HEK293T (cell line): ENCODE results near the gene FRYL.
"Not testable (repeated sequence)": the region's sequence is repeated elsewhere in the genome, so short reads cannot be mapped to it uniquely, and the experiment has no call there.

Experiments
- CTCF ChIA-PET: fragments of 350-600 bp; formaldehyde crosslinking; extraction: SDS; loops from one replicate; lab custom pipeline; 2021; ENCODE audit warnings: antibody characterized with exemption, inconsistent platforms; lab: Yijun Ruan, JAX
- POLR2A ChIA-PET: fragments of 350-600 bp; formaldehyde crosslinking; extraction: SDS; loops from one replicate; lab custom pipeline; 2020; ENCODE audit warnings: antibody characterized with exemption, inconsistent platforms; lab: Yijun Ruan, JAX
- DNase-seq: peaks from one replicate; pipeline ENCODE4 v3.0.0; 2012; ENCODE audit warnings: mixed read lengths; ENCODE audit errors: extremely low spot score
- ARNT ChIP-seq: fragments of 450-650 bp; IDR thresholded peaks from 2 replicates; pipeline ENCODE4 v1.6.1; 2017; ENCODE audit warnings: mild to moderate bottlenecking
- BHLHE40 ChIP-seq: fragments of 450-650 bp; IDR thresholded peaks from 2 replicates; pipeline ENCODE4 v1.6.1; 2016; ENCODE audit warnings: mild to moderate bottlenecking, moderate library complexity, borderline replicate concordance
- CTBP1 ChIP-seq: fragments of 450-650 bp; IDR thresholded peaks from 2 replicates; pipeline ENCODE4 v1.6.1; 2016; ENCODE audit warnings: borderline replicate concordance
- ELF4 ChIP-seq: fragments of 450-650 bp; IDR thresholded peaks from 2 replicates; pipeline ENCODE4 v1.6.1; 2017; ENCODE audit warnings: antibody characterized with exemption
- FOXA1 ChIP-seq: fragments of 450-650 bp; IDR thresholded peaks from 2 replicates; pipeline ENCODE4 v1.6.1; 2016; ENCODE audit warnings: mild to moderate bottlenecking
- FOXK2 ChIP-seq: fragments of 450-650 bp; IDR thresholded peaks from 2 replicates; pipeline ENCODE4 v1.6.1; 2016; ENCODE audit warnings: mild to moderate bottlenecking
- FOXM1 ChIP-seq: fragments of 450-650 bp; IDR thresholded peaks from 2 replicates; pipeline ENCODE4 v1.6.1; 2017; ENCODE audit warnings: mild to moderate bottlenecking, borderline replicate concordance
- HDGF ChIP-seq: fragments of 450-650 bp; IDR thresholded peaks from 2 replicates; pipeline ENCODE4 v1.6.1; 2017; ENCODE audit warnings: antibody characterized with exemption, borderline replicate concordance
- L3MBTL2 ChIP-seq: fragments of 450-650 bp; conservative IDR thresholded peaks from 2 replicates; pipeline ENCODE4 v1.6.1; 2016; ENCODE audit warnings: mild to moderate bottlenecking
- LEF1 ChIP-seq: fragments of 450-650 bp; IDR thresholded peaks from 2 replicates; pipeline ENCODE4 v1.6.1; 2017; ENCODE audit warnings: mild to moderate bottlenecking, borderline replicate concordance
- NFRKB ChIP-seq: fragments of 450-650 bp; IDR thresholded peaks from 2 replicates; pipeline ENCODE4 v1.6.1; 2016; ENCODE audit warnings: mild to moderate bottlenecking, moderate library complexity
- SP1 ChIP-seq: fragments of 450-650 bp; IDR thresholded peaks from 2 replicates; pipeline ENCODE4 v1.6.1; 2017
- SUZ12 ChIP-seq: fragments of 450-650 bp; IDR thresholded peaks from 2 replicates; pipeline ENCODE4 v1.6.1; 2016; ENCODE audit warnings: mild to moderate bottlenecking
- TARDBP ChIP-seq: fragments of 450-650 bp; IDR thresholded peaks from 2 replicates; pipeline ENCODE4 v1.6.1; 2016
- ZNF384 ChIP-seq: fragments of 450-650 bp; IDR thresholded peaks from 2 replicates; pipeline ENCODE4 v1.6.1; 2016
- TF ChIP-seq, protein P1 (sequence below): fragments of 450-650 bp; IDR thresholded peaks from 2 replicates; pipeline ENCODE4 v1.6.1; 2016

The FRYL gene

DNA sequence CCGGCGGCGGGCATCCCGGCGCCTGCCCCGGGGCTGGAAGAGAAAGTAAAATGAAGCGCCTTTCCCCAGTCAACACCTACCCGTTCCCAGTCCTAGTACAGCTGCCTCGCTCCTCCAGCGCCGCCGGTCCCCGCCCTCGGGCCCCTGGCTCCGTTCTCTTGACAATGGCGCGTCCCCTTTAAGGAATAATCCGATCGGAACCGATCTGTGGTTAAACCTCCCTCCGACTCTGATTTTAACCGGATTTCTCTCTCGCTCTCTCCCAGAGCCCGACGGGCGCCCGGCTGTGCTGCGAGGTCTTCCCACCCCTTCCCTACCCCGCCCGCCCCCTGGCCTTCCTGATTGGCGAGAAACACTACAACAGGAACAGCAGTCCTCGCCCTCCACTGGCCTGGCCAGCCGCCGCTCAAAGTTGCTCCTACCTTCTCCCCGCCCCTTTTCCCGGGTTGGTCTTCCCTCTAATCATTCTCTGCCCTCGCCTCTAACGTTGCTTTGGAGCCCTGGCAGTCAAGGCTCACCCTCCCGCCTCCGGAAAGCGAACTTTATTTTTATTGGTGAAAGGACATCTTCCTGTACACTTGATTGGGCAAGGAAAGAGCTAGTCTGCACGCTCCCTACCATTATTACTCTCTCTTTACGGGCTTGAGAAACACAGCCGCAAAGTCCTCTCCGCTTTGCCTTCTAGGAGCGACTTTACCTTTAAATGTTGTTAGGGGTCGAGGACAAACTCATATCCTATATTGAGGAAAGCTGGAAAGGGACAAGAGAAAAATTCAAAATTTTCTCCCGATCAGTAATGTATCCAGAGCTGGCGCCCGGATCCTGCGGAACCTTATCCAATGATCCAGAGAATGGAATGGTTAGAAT, at the start of gene FRYL:
TSS of gene FRYL (minus strand) at position 282 of the 867 bp plus-strand sequence. CDS start 145,869 bp downstream, outside the sequence.
- CTCF ChIA-PET = no interaction called here
- no peak for TF ChIP-seq L3MBTL2
- TF ChIP-seq BHLHE40 = no peak
- TF ChIP-seq, protein P1, sequence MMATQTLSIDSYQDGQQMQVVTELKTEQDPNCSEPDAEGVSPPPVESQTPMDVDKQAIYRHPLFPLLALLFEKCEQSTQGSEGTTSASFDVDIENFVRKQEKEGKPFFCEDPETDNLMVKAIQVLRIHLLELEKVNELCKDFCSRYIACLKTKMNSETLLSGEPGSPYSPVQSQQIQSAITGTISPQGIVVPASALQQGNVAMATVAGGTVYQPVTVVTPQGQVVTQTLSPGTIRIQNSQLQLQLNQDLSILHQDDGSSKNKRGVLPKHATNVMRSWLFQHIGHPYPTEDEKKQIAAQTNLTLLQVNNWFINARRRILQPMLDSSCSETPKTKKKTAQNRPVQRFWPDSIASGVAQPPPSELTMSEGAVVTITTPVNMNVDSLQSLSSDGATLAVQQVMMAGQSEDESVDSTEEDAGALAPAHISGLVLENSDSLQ = peak; percentile 99
- no peak for TF ChIP-seq ZNF384
- TF ChIP-seq SP1 = no peak
- POLR2A ChIA-PET = interaction anchor here (0.8 to 1.2 kb wide), 8 partner anchors 11 to 201 kb away, joined by 3 to 4 read pairs (median 3); no protein-coding TSS in a partner anchor
- peak; percentile 82 for DNase-seq

DNA sequence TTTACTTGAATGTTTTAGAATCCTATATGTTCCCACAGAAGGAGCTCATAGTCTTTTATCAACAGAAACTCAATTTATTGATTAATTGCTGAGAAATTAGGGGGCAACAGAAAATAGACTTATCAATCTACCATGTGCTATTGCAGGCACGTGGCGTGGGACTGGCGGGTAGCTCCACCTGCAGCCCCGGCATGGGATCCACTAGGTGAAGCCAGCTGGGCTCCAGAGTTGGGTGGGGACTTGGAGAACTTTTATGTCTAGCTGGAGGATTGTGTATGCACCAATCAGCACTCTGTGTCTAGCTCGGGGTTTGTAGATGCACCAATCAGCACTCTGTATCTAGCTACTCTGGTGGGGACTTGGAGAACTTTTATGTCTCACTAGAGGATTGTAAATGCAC, 47.5 kb upstream of the FRYL start:
- TF ChIP-seq SUZ12 (no peak), FOXA1 (no peak), LEF1 (no peak), FOXM1 (no peak), ARNT (no peak), FOXK2 (no peak), HDGF (no peak), BHLHE40 (no peak), L3MBTL2 (no peak), NFRKB (no peak), TARDBP (no peak), ELF4 (no peak), ZNF384 (no peak), SP1 (no peak), CTBP1 (no peak)
- TF ChIP-seq, protein P1 = no peak
- ChIA-PET POLR2A (no interaction called here), CTCF (no interaction called here)
- DNase-seq = no peak

DNA sequence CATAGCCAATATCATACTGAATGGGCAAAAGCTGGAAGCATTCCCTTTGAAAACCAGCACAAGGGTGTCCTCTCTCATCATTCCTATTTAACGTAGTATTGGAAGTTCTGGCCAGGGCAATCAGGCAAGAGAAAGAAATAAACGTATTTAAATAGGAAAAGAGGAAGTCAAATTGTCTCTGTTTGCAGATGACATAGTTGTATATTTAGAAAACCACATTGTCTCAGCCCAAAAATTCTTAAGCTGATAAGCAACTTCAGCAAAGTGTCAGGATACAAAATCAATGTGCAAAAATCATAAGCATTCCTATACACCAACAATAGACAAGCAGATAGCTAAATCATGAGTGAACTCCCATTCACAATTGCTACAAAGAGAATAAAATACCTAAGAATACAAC, 41.4 kb upstream of the FRYL start:
- POLR2A ChIA-PET, CTCF ChIA-PET, DNase-seq: not testable (repeated sequence)

DNA sequence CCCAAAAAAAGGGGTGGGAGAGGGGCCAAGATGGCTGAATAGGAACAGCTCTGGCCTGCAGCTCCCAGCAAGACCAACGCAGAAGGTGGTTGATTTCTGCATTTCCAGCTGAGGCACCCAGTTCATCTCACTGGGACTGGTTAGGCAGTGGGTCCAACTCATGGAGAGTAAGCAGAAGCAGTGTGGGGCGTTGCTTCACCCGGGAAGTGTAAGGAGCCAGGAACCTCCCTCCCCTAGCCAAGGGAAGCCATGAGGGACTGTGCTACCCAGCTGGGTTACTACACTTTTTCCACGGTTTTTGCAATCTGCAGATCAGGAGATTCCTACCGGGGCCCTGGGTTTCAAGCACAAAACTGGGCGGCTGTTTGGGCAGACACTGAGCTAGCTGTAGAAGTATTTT, 36.9 kb upstream of the FRYL start:
- no peak for TF ChIP-seq SP1
- TF ChIP-seq FOXA1 = no peak
- TF ChIP-seq FOXM1 = no peak
- no peak for TF ChIP-seq ZNF384
- TF ChIP-seq TARDBP = no peak
- TF ChIP-seq NFRKB = no peak
- no peak for TF ChIP-seq SUZ12
- TF ChIP-seq, protein P1 = no peak
- no peak for TF ChIP-seq ARNT
- TF ChIP-seq CTBP1 = no peak
- ChIA-PET POLR2A (no interaction called here), CTCF (no interaction called here)
- no peak for DNase-seq

DNA sequence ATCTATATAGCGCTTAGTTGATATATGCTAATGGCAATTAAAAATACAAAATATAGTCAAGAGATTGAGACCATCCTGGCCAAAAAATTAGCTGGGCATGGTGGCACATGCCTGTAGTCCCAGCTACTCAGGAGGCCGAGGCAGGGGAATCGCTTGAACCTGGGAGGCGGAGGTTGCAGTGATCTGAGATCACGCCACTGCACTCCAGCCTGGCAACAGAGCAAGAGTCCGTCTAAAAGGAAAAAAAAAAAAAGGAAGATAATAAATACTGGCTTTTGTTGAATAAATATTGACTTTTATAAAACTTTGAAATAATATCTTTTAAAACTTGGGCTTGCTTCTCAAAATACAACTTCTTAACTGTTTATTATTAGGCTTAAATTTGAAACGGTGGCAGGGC, 36.2 kb upstream of the FRYL start:
- POLR2A ChIA-PET, DNase-seq, CTCF ChIA-PET: not testable (repeated sequence)

DNA sequence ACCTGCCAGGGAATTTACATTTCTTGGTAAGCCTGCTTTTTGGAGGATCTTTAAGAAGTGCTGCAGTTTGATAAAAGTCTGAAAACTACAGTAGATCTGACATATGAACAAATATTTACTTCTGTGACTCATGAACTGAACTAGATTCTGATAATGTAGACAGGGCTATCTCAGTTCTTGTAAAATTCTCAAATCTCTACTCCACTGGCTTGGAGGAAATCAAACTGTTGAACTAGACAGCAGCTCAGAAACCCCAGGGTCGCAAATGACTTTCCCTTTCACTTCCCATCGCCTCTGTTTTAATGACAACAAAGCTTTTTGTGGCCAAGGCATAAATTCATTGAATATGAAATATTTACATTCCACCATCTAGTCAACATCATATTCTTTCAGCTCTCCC, 35.4 kb upstream of the FRYL start:
- CTCF ChIA-PET = no interaction called here
- DNase-seq = no peak
- POLR2A ChIA-PET = no interaction called here
- TF ChIP-seq BHLHE40 (no peak), FOXM1 (no peak), FOXA1 (no peak), NFRKB (no peak), CTBP1 (no peak), HDGF (no peak), TARDBP (no peak)

DNA sequence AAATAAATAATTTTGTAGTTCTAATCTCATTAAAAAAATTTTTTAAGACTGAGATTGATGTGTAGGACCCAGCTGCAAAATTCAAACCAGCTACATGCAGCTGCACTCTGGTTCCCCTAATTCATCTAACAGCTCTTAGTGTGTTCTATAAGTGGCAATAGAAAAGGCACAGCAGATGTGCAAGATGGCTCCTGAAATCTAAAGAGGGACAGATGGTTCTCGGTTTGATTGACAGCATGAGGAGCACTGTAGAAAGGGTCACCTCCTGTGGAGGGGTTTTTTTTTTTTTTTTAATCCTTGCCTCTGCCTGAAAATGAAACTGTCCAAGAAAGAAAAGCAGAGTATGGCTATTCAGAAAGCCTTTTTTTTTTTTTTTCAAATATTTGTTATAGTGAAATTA, 33.9 kb upstream of the FRYL start:
- POLR2A ChIA-PET = no interaction called here
- no peak for DNase-seq
- CTCF ChIA-PET = no interaction called here
- TF ChIP-seq, protein P1 = peak; percentile 71; the same call in 1 of the 2 replicates
- no peak for TF ChIP-seq BHLHE40
- no peak for TF ChIP-seq LEF1
- no peak for TF ChIP-seq FOXM1
